Measurements from ENCODE around the gene RAB8A. TPM values are rescaled to one million over a fixed set of nuclear protein-coding genes. Genes with fewer than 3 reads are reported as not detected.

RAB8A gene
- total and polyA plus RNA-seq, 9 of the 15 experiments (the other 6 are each of a cell fraction or from before 2014, with no cell fraction given): 11.2 to 102 (median 53.2) TPM

- intact Hi-C loops (cut with micrococcal nuclease) (loop anchor here (1.0 kb wide), 1 partner anchor 45 kb away; the partner anchor contains the start of gene RAB8A), in situ Hi-C loops (cut with MboI) (no loop called here)
- FAIRE-seq: peak; percentile 57
- Histone ChIP-seq H3K9me3 (replicated peaks; ENCODE audit: control insufficient read depth, insufficient read depth, low read depth, low read length) (peaks cover 2% of the 10 kb centered on the region; the same call in 1 of the 2 replicates), H3K4me2 (ENCODE audit: insufficient read depth, low read length) (no peak overlapping the region), H3K9me1 (ENCODE audit: control insufficient read depth, insufficient read depth, low read length) (no peaks in the 10 kb centered on the region), H4K20me1 (replicated peaks; ENCODE audit: control insufficient read depth, insufficient read depth, low read length) (no peaks in the 10 kb centered on the region), H2AFZ (ENCODE audit: low read depth, low read length) (peak overlapping the region; percentile 35; the same call in 1 of the 2 replicates), H3K36me3 (ENCODE audit: control insufficient read depth, insufficient read depth, low read length) (no peaks in the 10 kb centered on the region), H3K4me3 (no peak overlapping the region), H3K27me3 (ENCODE audit: control insufficient read depth in 2 of 2, insufficient read depth in 2 of 2, low read length in 2 of 2) (no peaks in the 10 kb centered on the region), H3K27ac (ENCODE audit: extremely low read depth, low read depth, low read length) (no peak overlapping the region; the same call in 2 of the 3 replicates), H3K4me1 (replicated peaks in 1 of 2; ENCODE audit: control insufficient read depth in 2 of 2, insufficient read depth in 2 of 2, low read length in 2 of 2) (peaks cover 33 to 35% of the 10 kb centered on the region in 2 experiments), H3K79me2 (ENCODE audit: control insufficient read depth, insufficient read depth, low read length) (no peaks in the 10 kb centered on the region), H3K9ac (ENCODE audit: insufficient read depth in 1 of 2, low read depth in 2 of 2, low read length in 2 of 2) (no peak overlapping the region)
- no TSS peak for BruUV-seq (replicated peaks)
- peak; percentile 63 to 76 (median 68) for DNase-seq (ENCODE audit: extremely low read depth in 1 of 4, low spot score in 3 of 4)
- 0% methylated on average over 6 of the region's 6 CpGs for WGBS (ENCODE audit: insufficient coverage, low coverage, missing lambda C conversion rate)
- CTCF ChIA-PET (ENCODE audit: low intra/inter-chr PET ratio): interaction anchor here (1.0 to 1.2 kb wide), 2 partner anchors 116 to 119 kb away, joined by 4 to 6 read pairs; partner anchors contain the start of gene FAM32A
- POLR2A ChIA-PET: interaction anchor here (0.9 to 2.3 kb wide), 2 partner anchors 10 to 18 kb away, joined by 4 to 6 read pairs; partner anchors contain the start of gene TPM4
- ATAC-seq: peak; percentile 82
- TF ChIP-seq EZH2 (IDR thresholded peaks at IDR 0.05; ENCODE audit: borderline replicate concordance, low read depth, low read length) (no peak), NFIX (CRISPR knock-in tag; IDR thresholded peaks at IDR 0.05; ENCODE audit: low read depth) (no peak), ZBTB17 (CRISPR knock-in tag; IDR thresholded peaks at IDR 0.05) (no peak), STAT6 (CRISPR knock-in tag; IDR thresholded peaks at IDR 0.05) (no peak), DLX4 (CRISPR knock-in tag; IDR thresholded peaks at IDR 0.05) (no peak), EHMT2 (IDR thresholded peaks at IDR 0.05) (no peak), HMGXB4 (CRISPR knock-in tag; IDR thresholded peaks at IDR 0.05) (no peak), PATZ1 (CRISPR knock-in tag; IDR thresholded peaks at IDR 0.05; ENCODE audit: borderline replicate concordance) (no peak), NELFE (IDR thresholded peaks at IDR 0.05; ENCODE audit: insufficient read depth, insufficient read length) (no peak), PTRF (tag; IDR thresholded peaks at IDR 0.05) (no peak), TCF3 (CRISPR knock-in tag; IDR thresholded peaks at IDR 0.05) (no peak), SIN3B (IDR thresholded peaks at IDR 0.05; ENCODE audit: low read depth) (no peak), MAFG (tag; conservative IDR thresholded peaks at IDR 0.05) (no peak), DNMT1 (IDR thresholded peaks at IDR 0.05) (no peak), CHD4 (IDR thresholded peaks at IDR 0.05; ENCODE audit: insufficient read depth, insufficient replicate concordance, low read depth, low read length, poor library complexity, severe bottlenecking) (peak; percentile 89)
Measured at GRCh38 chr19:16066611-16067104, 45.0 kb upstream of the RAB8A start.
